ENCODE data around the gene FUT9. TPM values are rescaled to one million over a fixed set of nuclear protein-coding genes. Genes with fewer than 3 reads are reported as not detected.

Gene FUT9
- total and polyA plus RNA-seq, 10 of the 15 experiments (the other 5 are each of a cell fraction or from before 2014, with no cell fraction given) = not detected

GRCh38 chr6:95967594-95967993 is 48.2 kb upstream of the FUT9 start:
- CTCF ChIA-PET = no interaction called here
- TF ChIP-seq CHD2 (IDR thresholded peaks at IDR 0.05; ENCODE audit: borderline replicate concordance, low read depth, low read length) = no peak
- no peak for TF ChIP-seq MYC (IDR thresholded peaks at IDR 0.05; ENCODE audit: insufficient read depth, insufficient read length, insufficient replicate concordance, low read length, severe bottlenecking)
- no peak for TF ChIP-seq CREM (IDR thresholded peaks at IDR 0.05; ENCODE audit: low read depth)
- TF ChIP-seq, protein P1, sequence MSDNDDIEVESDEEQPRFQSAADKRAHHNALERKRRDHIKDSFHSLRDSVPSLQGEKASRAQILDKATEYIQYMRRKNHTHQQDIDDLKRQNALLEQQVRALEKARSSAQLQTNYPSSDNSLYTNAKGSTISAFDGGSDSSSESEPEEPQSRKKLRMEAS (IDR thresholded peaks at IDR 0.05; ENCODE audit: low read depth, low read length) = no peak
- no peak for TF ChIP-seq KLF5 (IDR thresholded peaks at IDR 0.05; ENCODE audit: partially characterized antibody)
- TF ChIP-seq ATF2 (IDR thresholded peaks at IDR 0.05; ENCODE audit: low read length) = no peak
- no peak for TF ChIP-seq NBN (IDR thresholded peaks at IDR 0.05)
- FAIRE-seq (no peak), ATAC-seq (no peak), DNase-seq (ENCODE audit: low read depth, low spot score) (no peak)
- in situ Hi-C loops (cut with MboI) = no loop called here
- Histone ChIP-seq H3K4me2 (ENCODE audit: control insufficient read depth, insufficient read depth) (no peak overlapping the region), H3K9me3 (replicated peaks; ENCODE audit: control insufficient read depth, insufficient read depth, low read length) (no peaks in the 10 kb centered on the region), H3K9ac (ENCODE audit: control insufficient read depth, insufficient read depth, low read length) (no peak overlapping the region), H3K4me1 (ENCODE audit: control insufficient read depth, insufficient read depth, low read length) (no peaks in the 10 kb centered on the region), H3K4me3 (no peak overlapping the region), H4K20me1 (ENCODE audit: control insufficient read depth, insufficient read depth) (no peaks in the 10 kb centered on the region), H3K27ac (ENCODE audit: control insufficient read depth, insufficient read depth) (no peak overlapping the region), H3K36me3 (ENCODE audit: control insufficient read depth in 2 of 2, insufficient read depth in 2 of 2, low read length in 1 of 2) (no peaks in the 10 kb centered on the region), H2AFZ (ENCODE audit: control insufficient read depth, low read depth, low read length) (no peak overlapping the region), H3K79me2 (ENCODE audit: control insufficient read depth, insufficient read depth, low read length) (no peaks in the 10 kb centered on the region), H3K27me3 (replicated peaks in 1 of 2; ENCODE audit: control insufficient read depth in 2 of 2, insufficient read depth in 2 of 2, low read length in 1 of 2) (no peaks in the 10 kb centered on the region)
- POLR2A ChIA-PET = no interaction called here
- intact Hi-C loops (cut with micrococcal nuclease; ENCODE audit: unreplicated experiment) = no loop called here
- SMC1A ChIA-PET (ENCODE audit: uncharacterized antibody, unreplicated experiment) = no interaction called here
- BruUV-seq (replicated peaks) = no TSS peak
- RAD21 ChIA-PET (ENCODE audit: unreplicated experiment) = no interaction called here

GRCh38 chr6:95973976-95974375 is 41.8 kb upstream of the FUT9 start:
- Histone ChIP-seq H4K20me1 (ENCODE audit: control insufficient read depth, insufficient read depth) (no peaks in the 10 kb centered on the region), H3K27me3 (replicated peaks in 1 of 2; ENCODE audit: control insufficient read depth in 2 of 2, insufficient read depth in 2 of 2, low read length in 1 of 2) (no peaks in the 10 kb centered on the region), H3K27ac (ENCODE audit: control insufficient read depth, insufficient read depth) (no peak overlapping the region), H3K9ac (ENCODE audit: control insufficient read depth, insufficient read depth, low read length) (no peak overlapping the region), H3K4me2 (ENCODE audit: control insufficient read depth, insufficient read depth) (no peak overlapping the region), H3K4me1 (ENCODE audit: control insufficient read depth, insufficient read depth, low read length) (no peaks in the 10 kb centered on the region), H3K36me3 (ENCODE audit: control insufficient read depth in 2 of 2, insufficient read depth in 2 of 2, low read length in 1 of 2) (no peaks in the 10 kb centered on the region), H3K9me3 (replicated peaks; ENCODE audit: control insufficient read depth, insufficient read depth, low read length) (no peaks in the 10 kb centered on the region), H2AFZ (ENCODE audit: control insufficient read depth, low read depth, low read length) (no peak overlapping the region), H3K79me2 (ENCODE audit: control insufficient read depth, insufficient read depth, low read length) (no peaks in the 10 kb centered on the region), H3K4me3 (no peak overlapping the region)
- no TSS peak for BruUV-seq (replicated peaks)
- FAIRE-seq = no peak
- POLR2A ChIA-PET = no interaction called here
- SMC1A ChIA-PET (ENCODE audit: uncharacterized antibody, unreplicated experiment) = no interaction called here
- ATAC-seq = no peak
- CTCF ChIA-PET = no interaction called here
- RAD21 ChIA-PET (ENCODE audit: unreplicated experiment) = no interaction called here
- intact Hi-C loops (cut with micrococcal nuclease; ENCODE audit: unreplicated experiment) (no loop called here), in situ Hi-C loops (cut with MboI) (no loop called here)
- no peak for DNase-seq (ENCODE audit: low read depth, low spot score)
- 0% methylated on average over 3 of the region's 3 CpGs for WGBS (ENCODE audit: insufficient coverage, insufficient replicate concordance, low lambda C conversion rate, missing lambda C conversion rate)
- TF ChIP-seq ZNF622 (IDR thresholded peaks at IDR 0.05) (no peak), HDGF (IDR thresholded peaks at IDR 0.05) (no peak), NR2F1 (conservative IDR thresholded peaks at IDR 0.05) (no peak), IKZF1 (conservative IDR thresholded peaks at IDR 0.05) (no peak), NBN (IDR thresholded peaks at IDR 0.05) (no peak), RCOR1 (conservative IDR thresholded peaks at IDR 0.05; ENCODE audit: low read depth, low read length) (no peak), HDAC2 (IDR thresholded peaks at IDR 0.05) (no peak), CBX3 (IDR thresholded peaks at IDR 0.05; ENCODE audit: borderline replicate concordance, low read depth) (no peak), ZNF217 (IDR thresholded peaks at IDR 0.05) (no peak), MYB (IDR thresholded peaks at IDR 0.05; ENCODE audit: borderline replicate concordance, low read depth, low read length) (no peak), SPI1 (IDR thresholded peaks at IDR 0.05; ENCODE audit: borderline replicate concordance, insufficient read depth, low read depth, low read length) (no peak), ATF3 (IDR thresholded peaks at IDR 0.05; ENCODE audit: borderline replicate concordance, extremely low read depth, low read depth, low read length) (no peak)
- TF ChIP-seq, protein P2, sequence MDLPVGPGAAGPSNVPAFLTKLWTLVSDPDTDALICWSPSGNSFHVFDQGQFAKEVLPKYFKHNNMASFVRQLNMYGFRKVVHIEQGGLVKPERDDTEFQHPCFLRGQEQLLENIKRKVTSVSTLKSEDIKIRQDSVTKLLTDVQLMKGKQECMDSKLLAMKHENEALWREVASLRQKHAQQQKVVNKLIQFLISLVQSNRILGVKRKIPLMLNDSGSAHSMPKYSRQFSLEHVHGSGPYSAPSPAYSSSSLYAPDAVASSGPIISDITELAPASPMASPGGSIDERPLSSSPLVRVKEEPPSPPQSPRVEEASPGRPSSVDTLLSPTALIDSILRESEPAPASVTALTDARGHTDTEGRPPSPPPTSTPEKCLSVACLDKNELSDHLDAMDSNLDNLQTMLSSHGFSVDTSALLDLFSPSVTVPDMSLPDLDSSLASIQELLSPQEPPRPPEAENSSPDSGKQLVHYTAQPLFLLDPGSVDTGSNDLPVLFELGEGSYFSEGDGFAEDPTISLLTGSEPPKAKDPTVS (IDR thresholded peaks at IDR 0.05; ENCODE audit: low read depth, low read length) = no peak

Measured in GM12878 (cell line).